ENCODE data around the gene NELFE.
A peak's percentile ranks its signal among the peaks of the same experiment; 100 is the strongest.
"Not testable (repeated sequence)": the region's sequence is repeated elsewhere in the genome, so short reads cannot be mapped to it uniquely, and the experiment has no call there.

Gene NELFE, protein sequence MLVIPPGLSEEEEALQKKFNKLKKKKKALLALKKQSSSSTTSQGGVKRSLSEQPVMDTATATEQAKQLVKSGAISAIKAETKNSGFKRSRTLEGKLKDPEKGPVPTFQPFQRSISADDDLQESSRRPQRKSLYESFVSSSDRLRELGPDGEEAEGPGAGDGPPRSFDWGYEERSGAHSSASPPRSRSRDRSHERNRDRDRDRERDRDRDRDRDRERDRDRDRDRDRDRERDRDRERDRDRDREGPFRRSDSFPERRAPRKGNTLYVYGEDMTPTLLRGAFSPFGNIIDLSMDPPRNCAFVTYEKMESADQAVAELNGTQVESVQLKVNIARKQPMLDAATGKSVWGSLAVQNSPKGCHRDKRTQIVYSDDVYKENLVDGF

DNA sequence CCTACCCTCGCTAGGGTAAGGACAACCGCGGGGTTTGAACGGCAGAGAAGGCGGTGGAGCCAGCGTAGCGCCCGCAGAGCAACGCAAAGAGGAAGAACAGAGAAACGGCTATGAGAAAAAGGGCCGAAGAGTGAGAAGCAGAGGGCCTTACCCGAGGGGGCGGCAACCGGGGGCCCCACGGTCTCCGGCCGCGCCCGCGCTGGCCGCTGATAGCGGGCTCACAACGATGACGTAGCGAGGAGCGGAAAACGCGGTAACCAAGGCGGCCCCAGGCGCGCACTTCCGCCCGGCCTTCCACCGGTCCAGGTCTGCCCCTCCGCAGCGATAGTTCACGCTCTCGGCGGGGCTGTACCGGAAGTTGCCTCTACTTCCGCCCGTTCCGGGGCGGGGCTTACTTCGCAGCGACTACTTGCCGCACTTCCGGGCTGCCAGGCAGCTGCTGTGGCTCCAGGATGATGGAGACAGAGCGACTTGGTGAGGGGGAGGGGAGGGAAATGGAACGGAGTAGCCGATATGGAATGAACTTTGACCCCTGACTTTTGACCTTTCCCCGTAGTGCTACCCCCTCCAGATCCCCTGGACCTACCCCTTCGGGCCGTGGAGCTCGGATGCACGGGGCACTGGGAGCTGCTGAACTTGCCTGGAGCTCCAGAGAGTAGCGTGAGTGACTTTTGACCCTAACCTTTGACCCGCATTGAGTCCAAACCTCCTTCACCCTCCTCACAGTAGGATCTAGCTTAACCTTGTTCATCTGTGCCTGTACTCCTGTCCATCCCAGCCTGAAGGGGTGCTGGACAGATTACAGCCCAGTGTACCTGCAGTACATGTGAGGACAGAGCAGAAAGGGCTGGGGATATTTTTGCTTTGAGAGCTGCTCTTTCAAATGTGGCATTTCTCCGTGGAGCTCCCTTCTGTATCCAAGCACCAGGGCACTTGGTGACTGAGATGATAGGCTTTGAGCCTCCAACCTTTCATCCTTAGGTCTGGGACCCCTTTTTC, at the start of gene NELFE, which contains the start of gene SKIC2:
Gene NELFE (minus strand): TSS at position 231 of the 999 bp plus-strand sequence. CDS start 525 bp downstream, outside the sequence.
Gene SKIC2 (plus strand): TSS at position 435 of the 999 bp plus-strand sequence. CDS start 18 bp downstream, at position 453.
- peak; percentile 99 for DNase-seq

DNA sequence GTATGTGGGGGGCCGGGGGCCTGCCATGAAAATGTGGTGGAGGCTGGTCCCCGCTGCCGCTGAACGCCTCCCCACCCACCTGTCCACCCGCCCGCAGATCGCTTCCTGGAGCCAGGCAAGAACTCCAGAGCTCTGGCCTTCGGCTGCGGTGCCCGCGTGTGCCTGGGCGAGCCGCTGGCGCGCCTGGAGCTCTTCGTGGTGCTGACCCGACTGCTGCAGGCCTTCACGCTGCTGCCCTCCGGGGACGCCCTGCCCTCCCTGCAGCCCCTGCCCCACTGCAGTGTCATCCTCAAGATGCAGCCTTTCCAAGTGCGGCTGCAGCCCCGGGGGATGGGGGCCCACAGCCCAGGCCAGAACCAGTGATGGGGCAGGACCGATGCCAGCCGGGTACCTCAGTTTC, 49.3 kb upstream of the NELFE start:
- not testable (repeated sequence) for DNase-seq

- DNase-seq, result not testable (repeated sequence)
These were observed 48.3 kb upstream of the NELFE start for GRCh38 chr6:32007086-32007485.

DNA sequence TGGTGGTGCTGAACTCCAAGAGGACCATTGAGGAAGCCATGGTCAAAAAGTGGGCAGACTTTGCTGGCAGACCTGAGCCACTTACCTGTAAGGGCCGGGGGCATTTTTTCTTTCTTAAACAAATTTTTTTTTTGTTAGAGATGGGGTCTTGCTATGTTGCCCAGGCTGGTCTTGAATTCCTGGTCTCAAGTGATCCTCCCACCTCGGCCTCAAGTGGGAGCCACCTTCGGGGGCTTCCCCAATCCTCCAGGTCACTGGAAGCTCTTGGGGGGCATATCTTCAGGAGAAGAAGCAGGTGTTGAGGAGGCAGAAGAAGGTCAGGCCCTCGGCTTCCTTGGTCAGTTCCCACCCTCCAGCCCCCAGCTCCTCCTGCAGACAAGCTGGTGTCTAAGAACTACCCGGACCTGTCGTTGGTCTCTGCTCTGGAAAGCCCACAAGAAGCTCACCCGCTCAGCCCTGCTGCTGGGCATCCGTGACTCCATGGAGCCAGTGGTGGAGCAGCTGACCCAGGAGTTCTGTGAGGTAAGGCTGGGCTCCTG, 47.3 kb upstream of the NELFE start:
- DNase-seq, result not testable (repeated sequence)

DNA sequence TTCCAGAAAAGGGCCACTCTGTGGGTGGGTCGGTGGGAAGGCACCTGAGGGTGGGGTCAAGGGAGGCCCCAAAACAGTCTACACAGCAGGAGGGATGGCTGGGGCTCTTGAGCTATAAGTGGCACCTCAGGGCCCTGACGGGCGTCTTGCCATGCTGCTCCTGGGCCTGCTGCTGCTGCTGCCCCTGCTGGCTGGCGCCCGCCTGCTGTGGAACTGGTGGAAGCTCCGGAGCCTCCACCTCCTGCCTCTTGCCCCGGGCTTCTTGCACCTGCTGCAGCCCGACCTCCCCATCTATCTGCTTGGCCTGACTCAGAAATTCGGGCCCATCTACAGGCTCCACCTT, 46.7 kb upstream of the NELFE start:
- DNase-seq, result not testable (repeated sequence)

GRCh38 chr6:32004864-32005537, 46.2 kb upstream of the NELFE start:
- DNase-seq, result not testable (repeated sequence)

DNA sequence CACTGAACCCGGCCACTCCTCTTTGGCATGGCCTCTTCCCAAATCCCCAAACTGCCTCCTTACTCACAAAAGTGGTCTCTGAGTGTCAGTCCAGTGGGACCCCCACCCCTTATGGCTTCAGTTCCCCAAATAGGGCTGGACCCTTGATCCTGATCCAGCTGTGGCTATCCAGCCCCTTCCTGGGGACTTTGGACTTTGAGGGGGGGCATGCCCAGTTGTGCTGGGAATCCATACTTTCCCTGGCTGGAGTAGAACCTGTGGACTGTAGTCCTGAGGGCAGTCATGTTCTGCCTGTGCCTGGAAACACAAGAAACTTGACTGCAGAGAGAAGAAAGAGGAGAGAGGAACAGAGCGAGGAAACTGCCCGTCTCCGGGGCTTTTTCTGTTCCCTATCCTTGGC, 45.6 kb upstream of the NELFE start:
- DNase-seq, result not testable (repeated sequence)

GRCh38 chr6:32003301-32003700, 44.5 kb upstream of the NELFE start:
- not testable (repeated sequence) for DNase-seq

- not testable (repeated sequence) for DNase-seq
These were observed 43.9 kb upstream of the NELFE start for GRCh38 chr6:32002546-32003268.

DNA sequence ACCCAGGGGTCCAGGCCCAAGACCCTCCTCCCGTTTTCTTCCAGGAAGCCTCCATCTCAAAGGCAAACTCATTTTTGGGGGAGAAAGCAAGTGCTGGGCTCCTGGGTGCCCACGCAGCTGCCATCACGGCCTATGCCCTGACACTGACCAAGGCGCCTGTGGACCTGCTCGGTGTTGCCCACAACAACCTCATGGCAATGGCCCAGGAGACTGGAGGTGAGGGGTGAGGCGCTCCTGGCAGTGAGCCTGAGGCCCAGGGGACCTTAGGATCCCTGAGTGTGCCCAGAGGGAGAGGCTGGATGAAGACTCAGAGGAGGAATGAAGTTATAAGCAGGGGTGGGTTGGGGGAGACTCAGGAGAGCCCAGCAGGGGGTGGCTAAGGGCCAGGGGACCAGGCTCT, 37.6 kb upstream of the NELFE start:
- not testable (repeated sequence) for DNase-seq

DNA sequence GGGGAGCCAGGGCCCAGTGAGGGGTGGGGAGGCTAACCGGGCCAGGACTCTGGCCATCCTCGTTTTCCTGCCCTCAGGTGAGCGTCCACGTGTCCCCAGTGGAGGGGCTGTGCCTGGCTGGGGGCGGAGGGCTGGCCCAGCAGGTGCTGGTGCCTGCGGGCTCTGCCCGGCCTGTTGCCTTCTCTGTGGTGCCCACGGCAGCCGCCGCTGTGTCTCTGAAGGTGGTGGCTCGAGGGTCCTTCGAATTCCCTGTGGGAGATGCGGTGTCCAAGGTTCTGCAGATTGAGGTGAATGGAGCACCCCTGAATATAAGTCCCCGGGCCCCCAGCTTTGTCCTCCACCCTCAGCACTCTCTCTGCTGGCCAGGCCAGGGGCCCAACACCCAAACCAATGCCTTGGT, 35.6 kb upstream of the NELFE start:
- not testable (repeated sequence) for DNase-seq

DNA sequence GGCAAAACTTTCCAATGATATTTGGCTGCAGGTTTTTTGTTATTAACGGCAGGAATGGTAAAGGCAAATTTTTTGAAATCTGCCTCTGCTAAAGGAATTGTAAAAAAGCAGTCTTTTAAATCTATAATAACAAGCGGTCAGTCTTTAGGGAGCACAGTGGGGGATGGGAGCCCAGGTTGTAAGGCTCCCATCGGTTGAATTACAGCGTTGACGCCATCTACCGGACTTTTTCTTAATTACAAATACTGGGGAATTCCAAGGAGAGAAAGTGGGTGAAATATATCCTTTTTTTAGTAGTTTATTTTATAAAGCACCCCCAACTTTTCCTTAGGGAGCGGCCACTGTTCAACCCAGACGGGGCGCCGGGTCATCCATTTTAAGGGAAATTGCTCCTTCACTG, 30.6 kb upstream of the NELFE start:
- DNase-seq, result not testable (repeated sequence)

DNA sequence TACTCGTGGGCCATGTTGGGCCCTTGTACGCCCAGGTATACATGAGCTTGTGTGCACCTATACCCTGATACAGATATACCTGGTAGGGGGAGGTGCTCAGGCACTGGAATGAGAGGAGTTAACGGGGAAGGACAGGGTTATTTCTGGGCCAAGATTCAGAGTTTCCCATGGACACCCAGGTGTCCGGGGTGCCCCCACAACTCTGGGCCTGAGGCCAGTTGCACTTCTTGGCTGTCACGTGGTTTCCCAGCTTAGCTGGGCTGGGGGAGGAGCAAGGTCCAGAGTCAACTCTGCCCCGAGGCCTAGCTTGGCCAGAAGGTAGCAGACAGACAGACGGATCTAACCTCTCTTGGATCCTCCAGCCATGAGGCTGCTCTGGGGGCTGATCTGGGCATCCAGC, 23.0 kb upstream of the NELFE start, which contains the start of gene C4A:
Gene C4A (plus strand): TSS at position 314 of the 400 bp plus-strand sequence. CDS start 51 bp downstream, at position 365.
- not testable (repeated sequence) for DNase-seq

DNA sequence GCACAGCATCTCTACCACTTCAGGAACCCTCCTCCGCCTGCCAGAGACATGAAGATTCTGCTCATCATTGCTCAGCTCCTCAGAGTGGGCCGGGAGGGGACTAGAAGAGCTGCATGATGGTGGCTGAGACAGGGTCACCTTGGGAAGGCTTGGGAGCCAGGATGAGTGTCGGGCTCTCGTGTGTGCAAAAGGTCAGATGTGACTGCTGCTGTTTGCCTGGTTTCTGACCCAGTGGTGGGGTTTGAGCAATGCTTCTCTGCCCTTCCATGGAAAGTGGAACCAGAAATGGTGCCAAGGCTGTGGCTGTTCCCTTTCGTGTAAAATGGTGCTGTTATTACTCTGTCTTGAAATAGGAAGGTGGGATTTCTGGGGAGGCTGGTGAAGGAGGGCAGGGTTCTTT, 22.2 kb upstream of the NELFE start:
- not testable (repeated sequence) for DNase-seq

GRCh38 chr6:31980195-31980876, 21.6 kb upstream of the NELFE start:
- not testable (repeated sequence) for DNase-seq

GRCh38 chr6:31979238-31979898, 20.6 kb upstream of the NELFE start:
- no peak for DNase-seq

DNA sequence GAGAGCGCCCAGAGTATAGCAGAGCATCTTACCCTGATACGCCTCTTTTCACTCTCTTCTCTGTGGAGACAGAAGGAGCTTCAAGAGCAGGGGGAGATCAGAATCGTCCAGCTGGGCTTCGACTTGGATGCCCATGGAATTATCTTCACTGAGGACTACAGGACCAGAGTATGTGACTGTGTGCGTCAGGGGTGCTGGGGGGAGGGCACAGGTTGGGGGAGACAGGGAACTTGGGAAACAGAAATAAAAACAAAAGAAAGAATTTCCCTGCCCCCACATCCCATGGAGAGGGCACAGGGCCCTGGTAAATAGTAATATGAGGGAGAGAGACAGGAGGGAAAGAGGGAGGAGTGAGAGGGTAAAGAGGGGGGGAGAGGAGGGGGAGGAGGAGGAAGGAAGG, 20.1 kb upstream of the NELFE start:
- no peak for DNase-seq

- DNase-seq, result no peak
These were observed 19.2 kb upstream of the NELFE start for GRCh38 chr6:31977816-31978431.

DNA sequence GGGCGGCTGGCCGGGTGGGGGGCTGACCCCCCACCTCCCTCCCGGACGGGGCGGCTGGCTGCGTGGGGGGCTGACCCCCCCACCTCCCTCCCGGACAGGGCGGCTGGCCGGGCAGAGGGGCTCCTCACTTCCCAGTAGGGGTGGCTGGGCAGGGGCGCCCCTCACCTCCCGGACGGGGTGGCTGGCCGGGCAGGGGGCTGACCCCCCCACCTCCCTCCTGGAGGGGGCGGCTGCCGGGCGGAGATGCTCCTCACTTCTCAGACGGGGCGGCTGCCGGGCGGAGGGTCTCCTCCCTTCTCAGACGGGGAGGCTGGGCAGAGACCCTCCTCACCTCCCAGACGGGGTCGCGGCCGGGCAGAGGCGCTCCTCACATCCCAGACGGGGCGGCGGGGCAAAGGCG, 17.3 kb upstream of the NELFE start:
- not testable (repeated sequence) for DNase-seq

Measured in eye (tissue), 1 donor.